Hair follicle dermal papilla cell (primary cell): ENCODE results near the gene XG. TPM values are rescaled to one million over a fixed set of nuclear protein-coding genes. Genes with fewer than 3 reads are reported as not detected.

Experiments used
- total RNA-seq: library from RNA; depleted of rRNA; stranded (reverse); fragments of >200 nt; gene quantifications from 2 replicates; pipeline ENCODE4 v1.2.3, GENCODE V29; 2012

Gene XG, protein sequence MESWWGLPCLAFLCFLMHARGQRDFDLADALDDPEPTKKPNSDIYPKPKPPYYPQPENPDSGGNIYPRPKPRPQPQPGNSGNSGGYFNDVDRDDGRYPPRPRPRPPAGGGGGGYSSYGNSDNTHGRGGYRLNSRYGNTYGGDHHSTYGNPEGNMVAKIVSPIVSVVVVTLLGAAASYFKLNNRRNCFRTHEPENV
- 8.0 and 14.1 TPM in 2 replicates for total RNA-seq

GRCh38 chrX:2751874-2752300 is at the start of gene XG:
XG (plus strand) TSS chrX:2752040; CDS start chrX:2752275, 235 bp downstream.

GRCh38 chrX:2828344-2828958 is 76.6 kb downstream of the XG start, which contains the start of gene GYG2:
GYG2 (plus strand) TSS chrX:2828930; CDS start chrX:2830189, 1,259 bp downstream.

Other genes with a start within 250 kb of the XG start
- 309 and 366 TPM in 2 replicates for gene CD99, start 60.7 kb upstream of the XG start, total RNA-seq
- 0.61 and 0.97 TPM in 2 replicates for gene GYG2, start 76.9 kb downstream of the XG start, total RNA-seq
- 30.4 and 32.0 TPM in 2 replicates for gene ARSD, start 177.3 kb downstream of the XG start, total RNA-seq